ENCODE measurements around the gene ZNF454.

The ZNF454 gene

DNA sequence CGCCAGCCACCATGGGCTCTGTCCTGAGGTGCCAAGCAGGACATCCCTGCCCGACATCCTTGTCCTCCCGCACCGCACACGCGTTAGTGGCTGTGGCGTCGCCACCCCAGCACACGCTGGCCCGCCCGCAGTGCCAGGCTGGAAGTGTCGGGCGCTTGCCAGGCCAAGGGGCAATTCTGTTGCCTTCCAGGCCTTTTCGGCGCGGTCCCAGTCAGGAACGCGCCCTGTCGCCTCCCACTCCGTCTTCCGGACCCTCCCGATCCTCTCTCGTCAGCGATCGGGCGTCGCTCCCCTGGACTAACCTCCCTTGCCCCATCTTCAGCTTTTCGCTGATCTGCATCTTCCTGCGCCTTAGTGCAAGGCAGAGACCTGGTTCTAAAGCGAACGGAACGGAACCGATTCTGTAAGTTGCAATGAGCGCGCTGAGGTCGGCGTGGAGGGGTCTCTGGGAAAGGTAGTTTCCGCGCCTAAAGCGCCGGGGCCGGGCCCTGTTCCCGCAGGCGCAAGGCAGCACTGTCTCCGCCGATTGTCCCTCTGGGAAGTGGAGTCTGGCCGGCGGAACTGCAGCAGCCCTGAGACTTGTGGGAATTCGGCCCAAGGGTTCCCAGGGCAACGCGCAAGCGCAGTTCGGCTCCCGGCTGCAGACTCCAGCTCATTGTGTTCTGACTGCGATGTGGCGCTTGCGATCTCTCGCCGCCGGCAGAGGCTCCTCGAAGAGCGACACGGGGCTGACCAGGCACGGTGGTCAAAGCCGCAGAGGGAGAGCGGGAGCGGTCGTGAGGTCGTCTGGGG is at the start of gene ZNF454:
ZNF454 (plus strand) TSS at position 630 of the 792 bp plus-strand sequence. CDS start 1,594 bp downstream, outside the sequence.
- DNase-seq = peak; percentile 2

GRCh38 chr5:178895615-178896571 is 45.1 kb upstream of the ZNF454 start, which contains the start of gene ZFP2:
Gene ZFP2, plus strand, starts transcription at chr5:178895913. Its CDS starts 35,401 bp downstream, at chr5:178931314.
- DNase-seq = no peak

- no peak for DNase-seq
Measured at GRCh38 chr5:178899289-178899688, 41.7 kb upstream of the ZNF454 start.

DNA sequence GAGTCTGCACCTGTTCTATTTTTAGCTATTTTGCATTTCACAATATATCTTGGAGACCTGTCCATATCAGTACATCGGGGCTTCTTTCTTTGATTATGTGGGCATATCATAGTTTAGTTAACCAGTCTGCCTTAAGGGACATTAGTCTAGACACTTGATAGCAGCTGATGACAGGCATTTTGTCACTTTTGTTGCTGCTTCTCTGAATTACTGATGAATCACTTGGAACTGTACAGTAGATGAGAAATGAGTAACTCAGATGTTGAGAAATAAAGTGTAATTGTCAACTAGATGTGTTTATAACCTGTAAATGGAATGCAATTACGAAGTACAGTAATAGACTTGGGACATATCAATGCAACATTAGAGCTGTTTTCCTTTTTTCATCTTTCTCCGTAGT is 38.1 kb upstream of the ZNF454 start:
- DNase-seq = no peak

DNA sequence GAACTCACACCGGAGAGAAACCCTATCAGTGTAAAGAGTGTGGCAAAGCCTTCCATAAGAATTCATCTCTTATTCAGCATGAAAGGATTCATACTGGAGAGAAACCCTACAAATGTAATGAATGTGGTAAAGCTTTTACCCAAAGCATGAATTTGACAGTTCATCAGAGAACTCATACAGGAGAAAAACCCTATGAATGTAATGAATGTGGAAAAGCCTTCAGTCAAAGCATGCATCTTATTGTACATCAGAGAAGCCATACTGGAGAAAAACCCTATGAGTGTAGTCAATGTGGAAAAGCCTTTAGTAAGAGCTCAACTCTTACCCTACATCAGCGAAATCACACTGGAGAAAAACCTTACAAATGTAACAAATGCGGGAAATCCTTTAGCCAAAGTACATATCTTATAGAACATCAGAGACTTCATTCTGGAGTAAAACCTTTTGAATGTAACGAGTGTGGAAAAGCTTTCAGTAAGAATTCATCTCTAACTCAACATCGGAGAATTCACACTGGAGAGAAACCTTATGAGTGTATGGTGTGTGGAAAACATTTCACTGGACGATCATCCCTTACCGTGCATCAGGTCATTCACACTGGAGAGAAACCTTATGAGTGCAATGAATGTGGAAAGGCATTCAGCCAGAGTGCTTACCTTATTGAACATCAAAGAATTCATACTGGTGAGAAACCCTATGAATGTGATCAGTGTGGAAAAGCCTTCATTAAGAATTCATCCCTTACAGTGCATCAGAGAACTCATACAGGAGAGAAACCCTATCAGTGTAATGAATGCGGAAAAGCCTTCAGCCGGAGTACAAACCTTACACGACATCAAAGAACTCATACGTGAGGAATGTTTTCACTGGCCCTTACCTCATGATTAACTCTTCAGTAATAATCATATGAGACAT is 8.9 kb upstream of the ZNF454 start:
- DNase-seq = no peak

GRCh38 chr5:178941361-178941760 is 363 bp downstream of the ZNF454 start:
- DNase-seq = no peak

DNA sequence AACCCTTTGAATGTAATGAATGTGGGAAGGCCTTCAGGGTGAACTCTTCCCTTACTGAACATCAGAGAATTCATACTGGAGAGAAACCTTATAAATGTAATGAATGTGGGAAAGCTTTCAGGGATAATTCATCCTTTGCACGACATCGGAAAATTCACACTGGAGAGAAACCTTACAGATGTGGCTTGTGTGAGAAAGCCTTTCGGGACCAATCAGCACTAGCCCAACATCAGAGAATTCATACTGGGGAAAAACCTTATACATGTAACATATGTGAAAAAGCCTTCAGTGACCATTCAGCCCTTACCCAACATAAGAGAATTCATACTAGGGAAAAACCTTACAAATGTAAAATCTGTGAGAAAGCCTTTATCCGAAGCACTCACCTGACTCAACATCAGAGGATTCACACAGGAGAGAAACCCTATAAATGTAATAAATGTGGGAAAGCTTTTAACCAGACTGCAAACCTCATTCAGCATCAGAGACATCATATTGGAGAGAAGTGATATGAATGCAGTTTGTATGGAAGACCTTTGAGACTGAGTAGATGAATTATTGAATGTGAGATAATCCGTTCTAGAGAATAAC is 24.6 kb downstream of the ZNF454 start:
- no peak for DNase-seq

- DNase-seq = no peak
Measured at GRCh38 chr5:178981381-178981780, 40.4 kb downstream of the ZNF454 start.

DNA sequence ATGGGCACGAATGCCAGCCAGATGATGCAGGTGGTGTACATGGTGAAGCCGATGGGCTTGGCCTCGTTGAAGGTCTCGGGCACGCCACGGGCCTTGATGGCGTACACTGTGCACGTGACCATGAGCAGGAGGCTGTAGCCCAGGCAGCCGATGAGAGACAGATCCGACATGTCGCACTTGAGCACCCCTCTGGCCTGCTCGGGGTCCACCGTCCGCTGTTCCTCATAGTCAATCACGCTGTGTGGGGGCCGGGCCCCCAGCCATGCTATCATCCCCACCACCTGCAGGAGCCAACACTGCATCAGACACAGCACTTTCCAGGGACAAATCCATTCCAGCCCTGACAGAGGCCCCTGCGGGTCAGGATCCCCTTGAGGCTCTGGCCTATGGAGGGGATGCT is 41.9 kb downstream of the ZNF454 start:
- no peak for DNase-seq

DNA sequence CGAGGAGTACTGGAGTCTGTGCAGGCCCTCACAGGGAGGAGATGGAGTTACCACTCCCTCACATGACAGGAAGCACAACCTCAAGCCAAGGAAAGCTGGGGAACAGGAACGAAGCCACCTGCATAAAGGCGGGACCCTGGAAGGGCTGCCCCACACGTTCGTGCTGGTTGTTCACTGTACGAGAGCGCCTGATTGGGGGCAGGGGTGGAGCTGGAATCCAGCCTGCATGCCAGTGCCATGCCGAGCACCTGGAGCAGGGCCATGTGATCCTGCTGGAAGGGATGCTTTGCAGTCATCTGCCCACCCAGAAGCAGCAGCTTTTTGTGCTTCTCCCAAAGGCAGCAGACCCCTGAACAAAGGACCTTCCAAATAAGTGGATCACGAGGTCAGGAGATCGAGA is 42.7 kb downstream of the ZNF454 start:
- DNase-seq = no peak

- DNase-seq = no peak
Measured at GRCh38 chr5:178984145-178985072, 43.4 kb downstream of the ZNF454 start.

GRCh38 chr5:178986326-178986960 is 45.4 kb downstream of the ZNF454 start:
- DNase-seq = no peak

- no peak for DNase-seq
Measured at GRCh38 chr5:178988436-178989220, 47.6 kb downstream of the ZNF454 start.

DNA sequence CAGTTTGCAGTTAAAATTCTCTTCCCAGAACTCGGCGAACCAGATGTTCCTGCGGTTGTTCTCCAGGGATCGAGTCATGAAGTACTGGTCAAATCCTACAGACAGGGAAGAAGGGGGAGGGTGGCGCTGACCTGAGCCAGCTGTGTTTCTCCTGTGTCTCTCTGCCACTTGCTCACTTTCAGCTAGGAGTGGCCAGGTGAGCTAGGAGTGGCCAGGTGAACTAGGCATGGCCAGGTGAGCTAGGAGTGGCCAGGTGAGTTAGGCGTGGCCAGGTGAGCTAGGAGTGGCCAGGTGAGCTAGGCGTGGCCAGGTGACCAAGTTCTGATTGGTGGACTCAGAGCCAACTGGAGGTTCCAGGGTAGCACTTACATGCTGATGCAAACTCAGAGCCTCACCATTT is 48.3 kb downstream of the ZNF454 start:
- no peak for DNase-seq

DNA sequence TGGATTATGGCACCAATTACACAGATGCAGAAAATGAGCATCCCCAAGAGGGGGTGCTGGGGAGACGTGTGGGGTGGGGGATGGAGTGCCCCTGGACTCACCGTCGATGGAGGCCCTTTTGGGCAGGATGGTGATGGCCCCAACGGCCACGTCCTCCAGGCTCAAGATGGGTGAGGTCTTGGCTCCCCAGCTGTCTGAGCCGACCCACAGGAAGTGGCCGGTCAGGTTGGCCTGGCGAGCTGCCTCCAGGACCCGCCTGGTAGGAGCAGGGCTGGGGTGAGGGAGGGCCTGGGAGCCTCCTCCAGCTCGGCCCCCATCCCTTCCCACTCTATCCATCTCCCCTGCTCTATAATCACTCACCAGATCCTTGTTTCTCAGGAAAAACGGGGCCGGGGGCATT is 49.5 kb downstream of the ZNF454 start:
- DNase-seq = no peak

GRCh38 chr5:178991190-178992145 is 50.5 kb downstream of the ZNF454 start:
- no peak for DNase-seq

- DNase-seq = no peak
Measured at GRCh38 chr5:178992291-178992895, 51.4 kb downstream of the ZNF454 start.

DNA sequence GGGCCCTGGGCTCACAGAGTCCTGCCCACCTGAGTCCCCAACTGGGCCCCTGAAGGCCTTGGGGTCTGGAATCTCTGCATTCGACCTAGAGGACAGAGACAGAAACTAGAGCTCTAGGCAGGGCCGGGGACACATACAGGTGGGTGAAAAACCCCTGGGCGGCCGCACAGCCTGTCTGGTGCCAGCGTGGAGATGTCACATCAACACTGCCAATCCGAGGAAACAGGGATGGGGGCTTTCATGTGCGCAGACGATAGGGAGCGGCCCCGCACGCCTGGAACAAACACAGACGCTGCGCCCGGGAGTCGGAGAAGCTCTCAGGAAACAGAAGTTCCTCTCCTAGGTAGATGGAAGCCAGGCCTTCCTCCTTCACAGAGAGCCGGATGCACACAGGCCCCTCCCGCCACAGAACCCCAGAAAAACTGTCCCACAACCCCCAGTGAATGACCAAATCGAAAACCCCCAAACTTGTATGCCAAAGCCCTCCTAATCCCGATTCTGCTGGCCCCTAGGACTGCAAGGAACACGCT is 52.3 kb downstream of the ZNF454 start:
- no peak for DNase-seq
